ENCODE measurements around the gene PBX3. TPM values are rescaled to one million over a fixed set of nuclear protein-coding genes. Genes with fewer than 3 reads are reported as not detected.

Gene PBX3
- total RNA-seq, 2 donors from 2014 or later: 71.1 to 91.5 TPM

- TF ChIP-seq CTCF (IDR thresholded peaks at IDR 0.05): no peak
- Histone ChIP-seq H3K27me3 (no peaks in the 10 kb centered on the region), H3K27ac (no peak overlapping the region), H3K4me1 (no peaks in the 10 kb centered on the region), H3K36me3 (no peaks in the 10 kb centered on the region), H3K4me3 (no peak overlapping the region), H3K9me3 (no peaks in the 10 kb centered on the region)
- no peak for DNase-seq (ENCODE audit: low spot score)
These were observed 269.6 kb downstream of the PBX3 start for GRCh38 chr9:126016579-126017290.

Other genes starting within 250 kb of the PBX3 start
- 10 to 100 TPM; 62.1 to 78.9 TPM for gene MAPKAP1, start 40.2 kb upstream of the PBX3 start, total RNA-seq